Right lobe of liver (tissue), 6 donors: ENCODE measurements around the gene EML4. TPM values are rescaled to one million over a fixed set of nuclear protein-coding genes. Genes with fewer than 3 reads are reported as not detected.

Source experiments
- ATAC-seq, 4 donors: fragments of 200-7000 bp; cut with Tn5 transposase; one replicate each; pipeline ENCODE4 v1.9.1; 2020; ENCODE audit warnings: mild to moderate bottlenecking in 4 of 4, moderate library complexity in 4 of 4
- DNase-seq, 3 donors: peaks; one replicate each; pipeline ENCODE4 v3.0.0-alpha.2; 2020
- H3K27ac ChIP-seq, 3 donors: fragments of 200-600 bp; one replicate each; pipeline ENCODE4 v1.8.0; 2022
- H3K27me3 ChIP-seq, 2 donors: fragments of 200-600 bp; one replicate each; pipeline ENCODE4 v1.8.0; 2022
- H3K36me3 ChIP-seq, 4 donors: fragments of 200-600 bp; sonication (generic) in 1 of 4; one replicate each; pipeline versions ENCODE4 v1.5.1 to v1.8.0; 2017 to 2022; ENCODE audit warnings: control low read depth in 1 of 4
- H3K4me1 ChIP-seq, 4 donors: fragments of 200-600 bp; sonication (generic) in 1 of 4; one replicate each; pipeline versions ENCODE4 v1.5.1 to v1.8.0; 2017 to 2022; ENCODE audit warnings: control low read depth in 1 of 4
- H3K4me3 ChIP-seq, 3 donors: fragments of 200-600 bp; one replicate each; pipeline ENCODE4 v1.8.0; 2022
- H3K9me3 ChIP-seq, 4 donors: fragments of 200-600 bp; sonication (generic) in 1 of 4; one replicate each; pipeline versions ENCODE4 v1.5.1 to v1.8.0; 2017 to 2022; ENCODE audit warnings: control low read depth in 1 of 4
- POLR2A ChIP-seq: fragments of 450-650 bp; IDR thresholded peaks from one replicate; pipeline ENCODE4 v1.6.1; 2017; ENCODE audit warnings: antibody characterized with exemption, mild to moderate bottlenecking
- WGBS: methylation state at CpG from one replicate; pipeline ENCODE4 v1.1.6; 2018; ENCODE audit warnings: low coverage, low lambda C conversion rate; ENCODE audit not compliant: insufficient coverage; ENCODE audit errors: missing lambda C conversion rate; 5-methylcytosine and 5-hydroxymethylcytosine counted together
- intact Hi-C, 2 donors: fragments of 100-400 bp; cut with DNase I; formaldehyde crosslinking; loops; one replicate each; pipeline versions ENCODE4 v1.11.2 to v1.14.1; 2022
- total RNA-seq, 6 experiments: library from RNA; depleted of rRNA in 2 of 6; stranded (reverse); fragments of >200 nt in 2 of 6; fragmentation: NEBNext Ultra II Directional in 3 of 6; extraction: Animal tissue kit (Norgen Biotek cat#: 25700) in 3 of 6; gene quantifications; one replicate each; pipeline versions ENCODE4 v1.1.0 to v1.2.4, GENCODE V29; 2016 to 2023
- TF ChIP-seq, protein P1 (sequence below), 4 donors: fragments of 200-600 bp in 3 of 4; fragments of 450-650 bp in 1 of 4; IDR thresholded peaks; one replicate each; pipeline versions ENCODE4 v1.5.1 to v1.8.0; 2016 to 2022; ENCODE audit warnings: antibody characterized with exemption in 4 of 4, mild to moderate bottlenecking in 2 of 4
- donor health status: DM: no; HTN: yes; CAD: no.
- donor health status: DM: no; HTN: no; CAD: no.
- donor health status: DM: no; HTN: no; CAD: no.
- donor health status: DM: no; HTN: yes; CAD: no.
- donor health status: DM: no; HTN: yes; CAD: no.

EML4 gene
- total RNA-seq, 6 experiments from 2014 or later = 28.3 to 55.7 (median 36.7) TPM

GRCh38 chr2:42169874-42170521 is 845 bp downstream of the EML4 start:
- Histone ChIP-seq H3K9me3 (no peaks in the 10 kb centered on the region), H3K4me1 (peaks cover 0 to 31% (median 4%) of the 10 kb centered on the region in 4 donors), H3K36me3 (no peaks in the 10 kb centered on the region), H3K4me3 (peak overlapping the region; percentile 83 to 89 (median 87)), H3K27ac (peak overlapping the region; percentile 90 to 96 (median 92)), H3K27me3 (no peaks in the 10 kb centered on the region)
- DNase-seq = no peak
- 4% methylated on average over 10 of the region's 10 CpGs for WGBS
- intact Hi-C loops = no loop called here
- ATAC-seq = peak in 3 of 4 donors; percentile 1 to 13 (median 8)
- TF ChIP-seq, protein P1, sequence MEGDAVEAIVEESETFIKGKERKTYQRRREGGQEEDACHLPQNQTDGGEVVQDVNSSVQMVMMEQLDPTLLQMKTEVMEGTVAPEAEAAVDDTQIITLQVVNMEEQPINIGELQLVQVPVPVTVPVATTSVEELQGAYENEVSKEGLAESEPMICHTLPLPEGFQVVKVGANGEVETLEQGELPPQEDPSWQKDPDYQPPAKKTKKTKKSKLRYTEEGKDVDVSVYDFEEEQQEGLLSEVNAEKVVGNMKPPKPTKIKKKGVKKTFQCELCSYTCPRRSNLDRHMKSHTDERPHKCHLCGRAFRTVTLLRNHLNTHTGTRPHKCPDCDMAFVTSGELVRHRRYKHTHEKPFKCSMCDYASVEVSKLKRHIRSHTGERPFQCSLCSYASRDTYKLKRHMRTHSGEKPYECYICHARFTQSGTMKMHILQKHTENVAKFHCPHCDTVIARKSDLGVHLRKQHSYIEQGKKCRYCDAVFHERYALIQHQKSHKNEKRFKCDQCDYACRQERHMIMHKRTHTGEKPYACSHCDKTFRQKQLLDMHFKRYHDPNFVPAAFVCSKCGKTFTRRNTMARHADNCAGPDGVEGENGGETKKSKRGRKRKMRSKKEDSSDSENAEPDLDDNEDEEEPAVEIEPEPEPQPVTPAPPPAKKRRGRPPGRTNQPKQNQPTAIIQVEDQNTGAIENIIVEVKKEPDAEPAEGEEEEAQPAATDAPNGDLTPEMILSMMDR (IDR thresholded peaks at IDR 0.05) = no peak
- no peak for TF ChIP-seq POLR2A

DNA sequence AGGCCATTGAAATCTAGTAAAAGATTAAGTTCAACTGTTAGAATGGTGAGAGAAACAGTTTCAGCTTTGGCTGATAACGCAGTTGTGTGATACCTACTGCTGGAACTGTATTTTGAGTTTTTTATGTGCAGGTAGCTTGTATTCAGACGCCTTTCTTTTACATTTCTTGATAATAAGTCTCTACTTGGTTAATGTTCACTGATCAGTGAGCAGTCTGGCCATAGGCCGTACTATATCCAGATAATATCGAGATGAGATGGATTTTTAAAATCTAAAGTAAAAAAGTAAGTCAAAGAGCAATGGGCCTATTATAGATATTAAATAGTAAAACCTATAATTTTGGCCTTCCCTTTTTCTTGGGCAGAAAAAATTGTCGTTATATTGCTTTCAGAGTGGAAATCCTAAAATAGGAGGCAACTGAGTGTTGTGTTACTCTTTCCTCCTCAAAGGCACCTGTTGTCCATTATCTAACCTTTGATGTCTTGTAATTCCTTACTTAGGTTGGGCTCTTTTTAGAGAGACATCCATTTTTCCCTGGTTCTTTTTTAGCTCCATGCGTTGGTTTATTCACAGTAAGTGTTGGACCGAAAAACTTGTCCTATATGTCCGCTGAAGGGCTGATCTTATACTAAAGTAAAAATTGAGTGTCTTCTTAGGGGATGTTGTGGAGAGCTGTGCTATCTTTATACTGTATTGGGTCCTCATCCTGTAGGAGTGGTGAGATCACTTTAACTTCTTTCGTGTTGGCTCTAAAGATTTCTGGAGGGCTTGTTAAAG is 1.7 kb downstream of the EML4 start:
- peak overlapping the region; percentile 90 to 96 (median 92) for H3K27ac ChIP-seq
- peak overlapping the region; percentile 83 to 89 (median 87) for H3K4me3 ChIP-seq
- H3K27me3 ChIP-seq = no peaks in the 10 kb centered on the region
- no peaks in the 10 kb centered on the region for H3K9me3 ChIP-seq
- WGBS = 16% methylated on average over 9 of the region's 9 CpGs
- no peaks in the 10 kb centered on the region for H3K36me3 ChIP-seq
- intact Hi-C loops = no loop called here
- TF ChIP-seq POLR2A = no peak
- TF ChIP-seq, protein P1 (IDR thresholded peaks at IDR 0.05) = no peak
- peaks cover 0 to 31% (median 4%) of the 10 kb centered on the region in 4 donors for H3K4me1 ChIP-seq
- ATAC-seq = no peak
- DNase-seq = no peak

GRCh38 chr2:42171396-42171980 is 2.3 kb downstream of the EML4 start:
- intact Hi-C loops = no loop called here
- Histone ChIP-seq H3K4me1 (peaks cover 0 to 31% (median 4%) of the 10 kb centered on the region in 4 donors), H3K36me3 (no peaks in the 10 kb centered on the region), H3K27ac (peak overlapping the region in 2 of 3 donors; percentile 90 to 96), H3K9me3 (no peaks in the 10 kb centered on the region), H3K27me3 (no peaks in the 10 kb centered on the region), H3K4me3 (peak overlapping the region; percentile 83 to 89 (median 87))
- WGBS = 34% methylated on average over 3 of the region's 3 CpGs
- TF ChIP-seq POLR2A = no peak
- TF ChIP-seq, protein P1 (IDR thresholded peaks at IDR 0.05) = no peak
- DNase-seq = no peak
- ATAC-seq = peak in 1 of 4 donors; percentile 1

DNA sequence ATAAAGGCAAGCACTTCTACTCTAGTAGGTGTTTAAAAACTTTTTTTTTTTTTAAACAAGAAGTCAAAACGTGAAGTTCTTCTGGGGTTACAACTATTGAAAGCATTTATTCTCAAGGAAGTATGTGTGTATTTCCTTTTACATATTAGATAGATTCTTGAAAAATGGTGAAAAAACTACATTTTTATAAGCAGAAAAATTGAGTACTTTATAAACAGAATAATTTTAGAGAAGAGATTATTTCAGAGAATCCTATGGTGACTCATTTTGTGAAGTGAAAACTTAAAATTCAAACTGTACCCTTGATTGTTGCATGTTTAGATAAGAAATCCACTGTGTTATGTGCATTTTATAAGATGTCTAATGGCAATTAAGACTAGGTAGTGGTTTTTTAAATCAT is 2.9 kb downstream of the EML4 start:
- Histone ChIP-seq H3K4me3 (peak overlapping the region; percentile 83 to 89 (median 87)), H3K27ac (peak overlapping the region in 2 of 3 donors; percentile 18 to 96), H3K36me3 (no peaks in the 10 kb centered on the region), H3K9me3 (no peaks in the 10 kb centered on the region), H3K27me3 (no peaks in the 10 kb centered on the region), H3K4me1 (peaks cover 0 to 31% (median 4%) of the 10 kb centered on the region in 4 donors)
- no peak for TF ChIP-seq POLR2A
- TF ChIP-seq, protein P1 (IDR thresholded peaks at IDR 0.05) = no peak
- ATAC-seq = no peak
- no peak for DNase-seq
- WGBS = 6% methylated on average over 1 of the region's 1 CpG
- intact Hi-C loops = no loop called here
